ENCODE data around the gene NUF2. TPM values are rescaled to one million over a fixed set of nuclear protein-coding genes. Genes with fewer than 3 reads are reported as not detected.
"Not testable (repeated sequence)": the region's sequence is repeated elsewhere in the genome, so short reads cannot be mapped to it uniquely, and the experiment has no call there.

Gene NUF2
- total and polyA plus RNA-seq, 2 donors (not counting 1 experiment from before 2014, with no cell fraction given) = 0.94 to 1.3 TPM

DNA sequence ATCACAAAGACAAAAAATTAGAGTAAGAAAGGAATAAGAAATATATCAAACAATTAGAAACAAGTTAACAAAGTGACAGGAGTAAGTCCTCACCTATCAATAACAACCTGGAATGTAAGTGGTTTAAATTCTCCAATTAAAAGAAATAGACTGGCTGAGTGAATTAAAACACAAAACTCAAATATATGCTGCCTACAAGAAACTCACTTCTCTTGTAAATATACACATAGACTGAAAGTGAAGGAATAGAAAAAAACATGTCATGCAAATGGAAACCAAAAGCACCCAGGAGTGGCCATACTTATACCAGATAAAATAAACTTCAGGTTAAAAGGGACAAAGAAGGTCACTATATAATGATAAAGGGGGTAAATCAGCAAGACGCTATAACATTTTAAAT is 43.2 kb upstream of the NUF2 start:
- Histone ChIP-seq H3K9ac (ENCODE audit: low read length) (no peak overlapping the region), H3K4me3 (ENCODE audit: control extremely low read depth in 1 of 5, extremely low read depth in 1 of 5, insufficient read depth in 1 of 5, low read depth in 2 of 5, low read length in 4 of 5) (no peak overlapping the region), H3K9me3 (ENCODE audit: control extremely low read depth in 1 of 3, control insufficient read depth in 2 of 3, insufficient read depth in 1 of 3, low read length in 2 of 3) (peaks cover 0 to 11% (median 6%) of the 10 kb centered on the region in 3 donors), H3K4me2 (replicated peaks; ENCODE audit: low read depth, low read length, poor library complexity, severe bottlenecking) (no peak overlapping the region), H3K36me3 (replicated peaks in 1 of 2; ENCODE audit: control extremely low read depth in 1 of 2, control insufficient read depth in 1 of 2, extremely low read depth in 1 of 2, insufficient read depth in 2 of 2, low read length in 1 of 2) (no peaks in the 10 kb centered on the region), H3K4me1 (ENCODE audit: control insufficient read depth in 2 of 2, insufficient read depth in 2 of 2, low read length in 2 of 2) (no peaks in the 10 kb centered on the region), H3K79me2 (ENCODE audit: control insufficient read depth, insufficient read depth, low read length) (no peaks in the 10 kb centered on the region), H3K27ac (ENCODE audit: low read length in 2 of 2) (no peak overlapping the region), H2AFZ (ENCODE audit: insufficient read depth, low read depth, low read length, poor library complexity, severe bottlenecking) (no peak overlapping the region), H4K20me1 (ENCODE audit: control insufficient read depth, insufficient read depth, low read length, poor library complexity, severe bottlenecking) (no peaks in the 10 kb centered on the region), H3K27me3 (replicated peaks in 1 of 4; ENCODE audit: control extremely low read depth in 1 of 4, control insufficient read depth in 3 of 4, insufficient read depth in 4 of 4, low read length in 3 of 4) (no peaks in the 10 kb centered on the region)
- TF ChIP-seq, protein P1, sequence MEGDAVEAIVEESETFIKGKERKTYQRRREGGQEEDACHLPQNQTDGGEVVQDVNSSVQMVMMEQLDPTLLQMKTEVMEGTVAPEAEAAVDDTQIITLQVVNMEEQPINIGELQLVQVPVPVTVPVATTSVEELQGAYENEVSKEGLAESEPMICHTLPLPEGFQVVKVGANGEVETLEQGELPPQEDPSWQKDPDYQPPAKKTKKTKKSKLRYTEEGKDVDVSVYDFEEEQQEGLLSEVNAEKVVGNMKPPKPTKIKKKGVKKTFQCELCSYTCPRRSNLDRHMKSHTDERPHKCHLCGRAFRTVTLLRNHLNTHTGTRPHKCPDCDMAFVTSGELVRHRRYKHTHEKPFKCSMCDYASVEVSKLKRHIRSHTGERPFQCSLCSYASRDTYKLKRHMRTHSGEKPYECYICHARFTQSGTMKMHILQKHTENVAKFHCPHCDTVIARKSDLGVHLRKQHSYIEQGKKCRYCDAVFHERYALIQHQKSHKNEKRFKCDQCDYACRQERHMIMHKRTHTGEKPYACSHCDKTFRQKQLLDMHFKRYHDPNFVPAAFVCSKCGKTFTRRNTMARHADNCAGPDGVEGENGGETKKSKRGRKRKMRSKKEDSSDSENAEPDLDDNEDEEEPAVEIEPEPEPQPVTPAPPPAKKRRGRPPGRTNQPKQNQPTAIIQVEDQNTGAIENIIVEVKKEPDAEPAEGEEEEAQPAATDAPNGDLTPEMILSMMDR (IDR thresholded peaks at IDR 0.05) = no peak
- TF ChIP-seq EZH2 (IDR thresholded peaks at IDR 0.05; ENCODE audit: borderline replicate concordance, insufficient read depth, low read depth, low read length, poor library complexity, severe bottlenecking) = no peak
- intact Hi-C loops (cut with micrococcal nuclease) = no loop called here
- Mint-ChIP-seq H3K4me3 (no peak overlapping the region), H3K27ac (no peak overlapping the region), H3K9me3 (ENCODE audit: insufficient read depth) (peaks cover 13% of the 10 kb centered on the region), H3K27me3 (no peaks in the 10 kb centered on the region), H3K4me1 (no peaks in the 10 kb centered on the region)
- POLR2A ChIA-PET = no interaction called here
- CTCF ChIA-PET = no interaction called here
- DNase-seq = no peak
- ATAC-seq (ENCODE audit: low read depth) = no peak
- no CpG with 5 or more reads among the region's 1 CpG for WGBS (ENCODE audit: insufficient coverage)

DNA sequence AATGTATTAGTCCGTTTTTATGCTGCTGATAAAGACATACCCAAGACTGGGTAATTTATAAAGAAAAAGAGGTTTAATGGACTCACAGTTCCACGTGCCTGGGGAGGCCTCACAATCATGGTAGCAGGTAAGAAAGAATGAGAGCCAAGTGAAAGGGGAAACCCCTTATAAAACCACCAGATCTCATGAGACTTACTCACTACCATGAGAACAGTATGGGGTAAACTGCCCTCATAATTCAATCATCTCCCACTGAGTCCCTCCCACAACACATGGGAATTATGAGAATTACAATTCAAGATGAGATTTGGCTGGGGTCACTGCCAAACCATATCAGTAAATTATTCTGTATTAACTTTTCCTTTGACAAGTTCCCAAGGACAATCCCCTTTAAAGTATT is 36.9 kb upstream of the NUF2 start:
- H3K9ac ChIP-seq (ENCODE audit: low read length); H3K27ac Mint-ChIP-seq; ATAC-seq (ENCODE audit: low read depth); H3K9me3 ChIP-seq (ENCODE audit: control extremely low read depth in 1 of 3, control insufficient read depth in 2 of 3, insufficient read depth in 1 of 3, low read length in 2 of 3); H3K36me3 ChIP-seq (replicated peaks in 1 of 2; ENCODE audit: control extremely low read depth in 1 of 2, control insufficient read depth in 1 of 2, extremely low read depth in 1 of 2, insufficient read depth in 2 of 2, low read length in 1 of 2); H3K27me3 ChIP-seq (replicated peaks in 1 of 4; ENCODE audit: control extremely low read depth in 1 of 4, control insufficient read depth in 3 of 4, insufficient read depth in 4 of 4, low read length in 3 of 4); H3K4me3 ChIP-seq (ENCODE audit: control extremely low read depth in 1 of 5, extremely low read depth in 1 of 5, insufficient read depth in 1 of 5, low read depth in 2 of 5, low read length in 4 of 5); POLR2A ChIA-PET; H2AFZ ChIP-seq (ENCODE audit: insufficient read depth, low read depth, low read length, poor library complexity, severe bottlenecking); H3K27me3 Mint-ChIP-seq; H3K4me3 Mint-ChIP-seq; H4K20me1 ChIP-seq (ENCODE audit: control insufficient read depth, insufficient read depth, low read length, poor library complexity, severe bottlenecking); H3K9me3 Mint-ChIP-seq (ENCODE audit: insufficient read depth); CTCF ChIA-PET; H3K79me2 ChIP-seq (ENCODE audit: control insufficient read depth, insufficient read depth, low read length); intact Hi-C loops (cut with micrococcal nuclease); H3K4me1 Mint-ChIP-seq; H3K4me1 ChIP-seq (ENCODE audit: control insufficient read depth in 2 of 2, insufficient read depth in 2 of 2, low read length in 2 of 2); H3K4me2 ChIP-seq (replicated peaks; ENCODE audit: low read depth, low read length, poor library complexity, severe bottlenecking); H3K27ac ChIP-seq (ENCODE audit: low read length in 2 of 2); DNase-seq: not testable (repeated sequence)
- WGBS (ENCODE audit: insufficient coverage) = 40% methylated on average over 1 of the region's 2 CpGs
